K562 (cell line): Measurements from ENCODE around the gene SEPHS2. TPM values are rescaled to one million over a fixed set of nuclear protein-coding genes. Genes with fewer than 3 reads are reported as not detected.

Experiments used
- ATAC-seq: fragments of 200-7000 bp; cut with Tn5 transposase; 3 replicates; pipeline ENCODE4 v1.9.1; 2020; ENCODE audit warnings: moderate library complexity
- BruUV-seq: library from RNA; stranded (reverse); fragments of 400-500 nt; replicated peaks from 2 replicates; lab custom pipeline; 2021; lab: Mats Ljungman, UMichigan
- CTCF ChIA-PET: fragments of 300-600 bp; formaldehyde crosslinking; extraction: SDS; loops from one replicate; lab custom pipeline; 2021; ENCODE audit warnings: low intra/inter-chr PET ratio; lab: Yijun Ruan, JAX
- POLR2A ChIA-PET: fragments of 300-600, 350-650 bp; sonication (Branson Sonifier 250); formaldehyde crosslinking; extraction: SDS; loops from one replicate; lab custom pipeline; 2021; ENCODE audit warnings: antibody characterized with exemption, inconsistent platforms; lab: Yijun Ruan, JAX
- DNase-seq, 4 experiments: peaks; one replicate each; pipeline versions ENCODE4 v3.0.0 to v3.0.0-alpha.2; 2011 to 2018; ENCODE audit warnings: low spot score in 3 of 4, mixed read lengths in 3 of 4; ENCODE audit errors: extremely low read depth in 1 of 4
- FAIRE-seq: peaks from 2 replicates; lab custom pipeline; 2011; peaks lifted over from hg19 to GRCh38; lab: Jason Lieb, UNC
- H2AFZ ChIP-seq: 2 replicates; pipeline ENCODE4 v1.6.0; 2011; ENCODE audit warnings: low read depth, low read length, control low read depth, inconsistent platforms
- H3K27ac ChIP-seq: fragments of 200-600 bp; 3 replicates; pipeline ENCODE4 v1.8.0; 2011; ENCODE audit warnings: low read depth, mild to moderate bottlenecking, control low read depth, inconsistent platforms, low read length, moderate library complexity, mixed read lengths; ENCODE audit errors: extremely low read depth
- H3K27me3 ChIP-seq, 2 experiments: fragments of 300-600 bp in 1 of 2; 2 replicates in 1 of 2; 3 replicates in 1 of 2; pipeline versions ENCODE4 v1.6.0 to v1.8.0; 2011; ENCODE audit warnings: inconsistent platforms in 2 of 2, low read length in 2 of 2, mild to moderate bottlenecking in 1 of 2, mixed read lengths in 1 of 2, moderate library complexity in 1 of 2; ENCODE audit not compliant: control insufficient read depth in 2 of 2, insufficient read depth in 2 of 2
- H3K36me3 ChIP-seq: fragments of 300-600 bp; 3 replicates; pipeline ENCODE4 v1.8.0; 2011; ENCODE audit warnings: mild to moderate bottlenecking, low read length, inconsistent platforms; ENCODE audit not compliant: control insufficient read depth, insufficient read depth
- H3K4me1 ChIP-seq, 2 experiments: fragments of 200-600 bp in 1 of 2; replicated peaks in 1 of 2; 2 replicates in 1 of 2; 3 replicates in 1 of 2; pipeline versions ENCODE4 v1.5.1 to v1.8.0; 2011; ENCODE audit warnings: inconsistent platforms in 2 of 2, low read length in 2 of 2, mild to moderate bottlenecking in 1 of 2, mixed read lengths in 1 of 2, moderate library complexity in 1 of 2; ENCODE audit not compliant: control insufficient read depth in 2 of 2, insufficient read depth in 2 of 2
- H3K4me2 ChIP-seq: 2 replicates; pipeline ENCODE4 v1.6.1; 2011; ENCODE audit warnings: low read length, control low read depth, inconsistent platforms, mixed read lengths; ENCODE audit not compliant: insufficient read depth
- H3K4me3 ChIP-seq: fragments of 200-600 bp; sonication (generic), shearing (Covaris generic); 2 replicates; pipeline ENCODE4 v1.5.1; 2016; ENCODE audit warnings: control low read depth, inconsistent platforms
- H3K79me2 ChIP-seq: fragments of 200-600 bp; 3 replicates; pipeline ENCODE4 v1.8.0; 2011; ENCODE audit warnings: low read length, inconsistent platforms; ENCODE audit not compliant: control insufficient read depth, insufficient read depth
- H3K9ac ChIP-seq, 2 experiments: 2 replicates each; pipeline versions ENCODE4 v1.6.0 to v1.6.1; 2011; ENCODE audit warnings: low read depth in 2 of 2, low read length in 2 of 2, control low read depth in 1 of 2, inconsistent platforms in 1 of 2, mild to moderate bottlenecking in 1 of 2, mixed read lengths in 1 of 2; ENCODE audit not compliant: insufficient read depth in 1 of 2
- H3K9me1 ChIP-seq: one replicate; pipeline ENCODE4 v1.6.0; 2011; ENCODE audit warnings: inconsistent platforms, mild to moderate bottlenecking, low read length, moderate library complexity; ENCODE audit not compliant: control insufficient read depth, insufficient read depth
- H3K9me3 ChIP-seq: replicated peaks from 2 replicates; pipeline ENCODE4 v1.5.1; 2011; ENCODE audit warnings: low read depth, low read length, inconsistent platforms; ENCODE audit not compliant: control insufficient read depth, insufficient read depth
- H4K20me1 ChIP-seq: replicated peaks from 2 replicates; pipeline ENCODE4 v1.6.1; 2011; ENCODE audit warnings: low read length, inconsistent platforms, mixed read lengths; ENCODE audit not compliant: control insufficient read depth, insufficient read depth
- BCOR ChIP-seq: fragments of 450-650 bp; IDR thresholded peaks from 2 replicates; pipeline ENCODE4 v1.6.1; 2016
- CEBPG ChIP-seq, 3 experiments: fragments of 200-800 bp in 1 of 3; sonication (Bioruptor generic) in 1 of 3; sonication (generic) in 1 of 3; formaldehyde crosslinking in 1 of 3; IDR thresholded peaks in 2 of 3; conservative IDR thresholded peaks in 1 of 3; 2 replicates each; pipeline versions ENCODE4 v1.6.1 to v1.8.0; 2016 to 2022; ENCODE audit warnings: missing compliant biosample characterization in 2 of 3, missing genetic modification characterization in 2 of 3, mild to moderate bottlenecking in 1 of 3, missing genetic modification reagents in 1 of 3
- MCM3 ChIP-seq: fragments of 450-650 bp; IDR thresholded peaks from 2 replicates; pipeline ENCODE4 v1.6.1; 2016
- OTX1 ChIP-seq: fragments of 450-650 bp; formaldehyde crosslinking; IDR thresholded peaks from 2 replicates; pipeline ENCODE4 v1.4.0; 2022; ENCODE audit warnings: mild to moderate bottlenecking
- POLR3A ChIP-seq: IDR thresholded peaks from 2 replicates; pipeline ENCODE4 v1.6.1; 2011; ENCODE audit warnings: borderline replicate concordance, mild to moderate bottlenecking, moderate library complexity; ENCODE audit not compliant: insufficient read length, insufficient read depth; ENCODE audit errors: extremely low read depth
- SIN3A ChIP-seq, 2 experiments: fragments of 150-350 bp in 1 of 2; IDR thresholded peaks; 2 replicates each; pipeline ENCODE4 v1.6.1; 2011 to 2016; ENCODE audit warnings: borderline replicate concordance in 2 of 2, low read depth in 2 of 2, low read length in 2 of 2, mild to moderate bottlenecking in 2 of 2, moderate library complexity in 2 of 2; ENCODE audit not compliant: control insufficient read depth in 1 of 2
- SNRNP70 ChIP-seq: fragments of 200-400 bp; formaldehyde crosslinking; optimal IDR thresholded peaks from 2 replicates; pipeline ENCODE3; 2017; ENCODE audit warnings: low read depth, low read length
- WHSC1 ChIP-seq: IDR thresholded peaks from one replicate; pipeline ENCODE4 v1.6.1; 2012; ENCODE audit warnings: low read length, control low read depth, inconsistent platforms
- XRCC4 ChIP-seq: IDR thresholded peaks from one replicate; pipeline ENCODE4 v1.6.1; 2011; ENCODE audit not compliant: insufficient read depth, insufficient read length; ENCODE audit errors: extremely low read depth
- YBX1 ChIP-seq: fragments of 450-650 bp; IDR thresholded peaks from 2 replicates; pipeline ENCODE4 v1.7.1; 2016; ENCODE audit warnings: mild to moderate bottlenecking
- WGBS: fragments of 100-300 bp; shearing (Covaris generic); methylation state at CpG from one replicate; pipeline ENCODE4 v1.1.6; 2016; ENCODE audit warnings: low coverage, mixed read lengths; ENCODE audit not compliant: insufficient coverage; ENCODE audit errors: missing lambda C conversion rate; 5-methylcytosine and 5-hydroxymethylcytosine counted together
- in situ Hi-C: fragments of 300-500 bp; cut with MboI; formaldehyde crosslinking; loops from 4 replicates; pipeline ENCODE4 v1.15.0; 2018; ENCODE audit warnings: inconsistent platforms, mixed read lengths
- intact Hi-C: fragments of 100-400 bp; cut with micrococcal nuclease; formaldehyde crosslinking; loops from 2 replicates; pipeline ENCODE4 v1.14.2; 2022
- polyA plus RNA-seq, 8 experiments: library from polyadenylated mRNA; depleted of rRNA in 4 of 8; stranded (reverse) in 5 of 8; unstranded in 3 of 8; fragments of >200 nt; fragmentation: Nextera tagmentation in 2 of 8; fragmentation: Illumina TruSeq in 1 of 8; extraction: Ambion mirVana in 2 of 8; extraction: Trizol in 1 of 8; gene quantifications; 2 replicates each; pipeline versions ENCODE4 v1.2.1 to v1.2.3, GENCODE V29; 2011 to 2014; ENCODE audit warnings: inconsistent platforms in 1 of 8, missing spikeins in 1 of 8
- total RNA-seq, 7 experiments: library from RNA; depleted of rRNA in 6 of 7; stranded (reverse); fragments of >200 nt in 6 of 7; fragmentation: Illumina TruSeq in 2 of 7; extraction: Trizol in 2 of 7; gene quantifications; 2 replicates each; pipeline versions ENCODE4 v1.2.1 to v1.2.3, GENCODE V29; 2011 to 2021; ENCODE audit warnings: low replicate concordance in 1 of 7
- TF ChIP-seq, protein P1 (sequence below), 3 experiments: fragments of 200-800 bp in 1 of 3; sonication (Bioruptor generic) in 1 of 3; sonication (generic) in 1 of 3; formaldehyde crosslinking in 1 of 3; IDR thresholded peaks; 2 replicates each; pipeline versions ENCODE4 v1.6.1 to v1.8.0; 2016 to 2022; ENCODE audit warnings: mild to moderate bottlenecking in 2 of 3, missing compliant biosample characterization in 2 of 3, missing genetic modification characterization in 2 of 3, missing genetic modification reagents in 1 of 3
- TF ChIP-seq, protein P2 (sequence below): sonication (generic); formaldehyde crosslinking; IDR thresholded peaks from 2 replicates; pipeline ENCODE4 v1.9.0; 2022; ENCODE audit warnings: mild to moderate bottlenecking, missing genetic modification reagents
- TF ChIP-seq, protein P3 (sequence below): fragments of 450-650 bp; formaldehyde crosslinking; IDR thresholded peaks from 2 replicates; pipeline ENCODE4 v1.4.0; 2020; ENCODE audit warnings: mild to moderate bottlenecking, moderate library complexity

The SEPHS2 gene
- total and polyA plus RNA-seq, 9 of the 15 experiments (the other 6 are each of a cell fraction or from before 2014, with no cell fraction given), result 20.9 to 90.6 (median 43.4) TPM

DNA sequence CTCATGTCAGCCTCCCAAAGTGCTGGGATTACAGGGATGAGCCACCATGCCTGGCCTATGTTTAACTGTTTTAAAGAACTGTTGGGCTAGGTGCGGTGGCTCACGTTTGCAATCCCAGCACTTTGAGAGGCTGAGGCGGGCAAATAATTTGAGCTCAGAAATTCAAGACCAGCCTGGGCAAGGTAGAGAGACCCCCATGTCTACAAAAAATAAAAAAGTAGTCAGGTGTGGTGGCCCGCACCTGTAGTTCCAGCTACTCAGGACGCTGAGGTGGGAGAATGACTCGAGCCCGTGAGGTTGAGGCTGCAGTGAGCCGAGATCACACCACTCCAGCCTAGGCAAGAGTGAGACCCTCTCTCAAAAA, 24.9 kb upstream of the SEPHS2 start:
- POLR2A ChIA-PET, result interaction anchor here (0.9 kb wide), 1 partner anchor 39 kb away, joined by 4 read pairs; no protein-coding TSS in a partner anchor
- no peaks in the 10 kb centered on the region for H3K79me2 ChIP-seq
- in situ Hi-C loops, result no loop called here
- H3K9me1 ChIP-seq, result no peaks in the 10 kb centered on the region
- intact Hi-C loops, result no loop called here
- FAIRE-seq (no peak), DNase-seq (no peak), ATAC-seq (no peak)
- no peaks in the 10 kb centered on the region for H3K27me3 ChIP-seq
- no peak overlapping the region for H3K4me3 ChIP-seq
- TF ChIP-seq, protein P1, sequence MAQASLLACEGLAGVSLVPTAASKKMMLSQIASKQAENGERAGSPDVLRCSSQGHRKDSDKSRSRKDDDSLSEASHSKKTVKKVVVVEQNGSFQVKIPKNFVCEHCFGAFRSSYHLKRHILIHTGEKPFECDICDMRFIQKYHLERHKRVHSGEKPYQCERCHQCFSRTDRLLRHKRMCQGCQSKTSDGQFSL (CRISPR knock-in tag; IDR thresholded peaks at IDR 0.05), result no peak
- TF ChIP-seq, protein P1 (tag; IDR thresholded peaks at IDR 0.05), result no peak
- H3K9me3 ChIP-seq, result no peaks in the 10 kb centered on the region
- no peak overlapping the region for H3K9ac ChIP-seq
- no peak overlapping the region for H3K4me2 ChIP-seq
- peaks cover 0 to 10% of the 10 kb centered on the region in 2 experiments; a peak in 2 of 5 replicates for H3K4me1 ChIP-seq
- H2AFZ ChIP-seq, result no peak overlapping the region
- 33% methylated on average over 7 of the region's 8 CpGs for whole genome bisulfite sequencing
- H4K20me1 ChIP-seq, result no peaks in the 10 kb centered on the region
- no peaks in the 10 kb centered on the region for H3K36me3 ChIP-seq
- no peak overlapping the region for H3K27ac ChIP-seq
- no TSS peak for BruUV-seq
- CTCF ChIA-PET, result no interaction called here

DNA sequence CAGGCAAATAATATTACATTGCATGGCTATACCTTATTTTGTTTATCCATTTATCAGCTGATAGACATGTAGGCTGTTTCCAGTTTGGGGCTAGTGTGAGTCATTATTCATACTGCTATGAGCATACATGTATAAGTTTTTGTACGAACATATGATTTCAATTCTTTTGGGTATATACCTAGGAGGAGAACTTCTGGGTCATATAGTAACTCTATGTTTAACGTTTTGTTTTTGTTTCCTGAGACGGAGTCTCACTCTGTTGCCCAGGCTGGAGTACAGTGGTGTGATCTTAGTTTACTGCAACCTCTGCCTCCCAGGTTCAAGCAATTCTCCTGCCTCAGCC, 24.5 kb upstream of the SEPHS2 start:
- Histone ChIP-seq H3K4me2 (no peak overlapping the region), H3K27me3 (no peaks in the 10 kb centered on the region), H3K4me1 (peaks cover 0 to 10% of the 10 kb centered on the region in 2 experiments; a peak in 2 of 5 replicates), H3K79me2 (no peaks in the 10 kb centered on the region), H3K27ac (no peak overlapping the region), H3K4me3 (no peak overlapping the region), H4K20me1 (no peaks in the 10 kb centered on the region), H3K9me1 (no peaks in the 10 kb centered on the region), H3K9ac (no peak overlapping the region), H3K9me3 (no peaks in the 10 kb centered on the region), H2AFZ (no peak overlapping the region), H3K36me3 (no peaks in the 10 kb centered on the region)
- POLR2A ChIA-PET, result interaction anchor here (0.9 kb wide), 1 partner anchor 40 kb away, joined by 4 read pairs; no protein-coding TSS in a partner anchor
- BruUV-seq, result no TSS peak
- in situ Hi-C loops, result no loop called here
- FAIRE-seq, result no peak
- ATAC-seq, result no peak
- 30% methylated on average over 3 of the region's 3 CpGs for WGBS
- intact Hi-C loops, result no loop called here
- no peak for DNase-seq
- CTCF ChIA-PET, result no interaction called here
- TF ChIP-seq WHSC1 (no peak), XRCC4 (no peak), CEBPG (CRISPR knock-in tag; IDR thresholded peaks at IDR 0.05) (no peak), CEBPG (tag; conservative IDR thresholded peaks at IDR 0.05 in 1 of 2, IDR thresholded peaks at IDR 0.05 in 1 of 2) (no peak), OTX1 (CRISPR knock-in tag) (no peak), BCOR (no peak), SNRNP70 (no peak), SIN3A (IDR thresholded peaks at IDR 0.05; ENCODE audit: borderline replicate concordance in 2 of 2, control insufficient read depth in 1 of 2, low read depth in 2 of 2, low read length in 2 of 2) (no peak), POLR3A (no peak), YBX1 (no peak), MCM3 (no peak)
- TF ChIP-seq, protein P2, sequence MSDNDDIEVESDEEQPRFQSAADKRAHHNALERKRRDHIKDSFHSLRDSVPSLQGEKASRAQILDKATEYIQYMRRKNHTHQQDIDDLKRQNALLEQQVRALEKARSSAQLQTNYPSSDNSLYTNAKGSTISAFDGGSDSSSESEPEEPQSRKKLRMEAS (CRISPR knock-in tag), result no peak
- TF ChIP-seq, protein P3, sequence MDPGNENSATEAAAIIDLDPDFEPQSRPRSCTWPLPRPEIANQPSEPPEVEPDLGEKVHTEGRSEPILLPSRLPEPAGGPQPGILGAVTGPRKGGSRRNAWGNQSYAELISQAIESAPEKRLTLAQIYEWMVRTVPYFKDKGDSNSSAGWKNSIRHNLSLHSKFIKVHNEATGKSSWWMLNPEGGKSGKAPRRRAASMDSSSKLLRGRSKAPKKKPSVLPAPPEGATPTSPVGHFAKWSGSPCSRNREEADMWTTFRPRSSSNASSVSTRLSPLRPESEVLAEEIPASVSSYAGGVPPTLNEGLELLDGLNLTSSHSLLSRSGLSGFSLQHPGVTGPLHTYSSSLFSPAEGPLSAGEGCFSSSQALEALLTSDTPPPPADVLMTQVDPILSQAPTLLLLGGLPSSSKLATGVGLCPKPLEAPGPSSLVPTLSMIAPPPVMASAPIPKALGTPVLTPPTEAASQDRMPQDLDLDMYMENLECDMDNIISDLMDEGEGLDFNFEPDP (CRISPR knock-in tag), result no peak
